Hematopoietic multipotent progenitor cell treated with erythropoietin and hydrocortisone succinate and interleukin-3 and kit ligand, for 6 days (in vitro differentiated cells): ENCODE results near the gene ATP1A1.

ENCODE experiments used
- DNase-seq: peaks from one replicate; pipeline ENCODE4 v3.0.0-alpha.2; 2015

The ATP1A1 gene

DNA sequence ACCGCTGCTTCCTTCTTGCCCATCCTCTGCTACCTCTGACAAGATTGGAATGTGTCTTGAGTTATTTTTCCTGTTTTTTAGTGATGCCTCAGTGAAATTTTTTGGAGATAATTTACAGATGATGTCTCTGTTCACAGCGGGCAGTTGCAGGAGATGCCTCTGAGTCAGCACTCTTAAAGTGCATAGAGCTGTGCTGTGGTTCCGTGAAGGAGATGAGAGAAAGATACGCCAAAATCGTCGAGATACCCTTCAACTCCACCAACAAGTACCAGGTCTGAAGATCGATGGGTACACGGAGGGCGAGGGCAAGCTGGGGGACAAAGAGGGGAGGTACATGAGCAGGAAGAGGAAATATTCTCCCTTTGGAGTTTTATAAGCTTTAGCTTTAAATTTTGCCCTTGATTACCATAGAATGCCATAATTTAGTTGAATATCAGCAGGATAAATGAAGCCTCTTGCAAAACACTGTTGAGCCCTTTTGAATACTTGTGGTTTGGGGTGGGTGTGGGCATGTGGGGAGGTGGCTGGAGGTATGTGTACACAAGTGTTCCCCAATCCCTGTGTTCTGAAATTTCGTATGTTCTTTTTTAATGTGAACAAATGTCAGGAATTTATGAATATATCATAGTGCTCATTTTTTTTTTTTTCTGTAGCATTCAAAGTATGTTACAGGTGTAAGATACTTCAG lies 19.8 kb downstream of the ATP1A1 start:
- DNase-seq: no peak

DNA sequence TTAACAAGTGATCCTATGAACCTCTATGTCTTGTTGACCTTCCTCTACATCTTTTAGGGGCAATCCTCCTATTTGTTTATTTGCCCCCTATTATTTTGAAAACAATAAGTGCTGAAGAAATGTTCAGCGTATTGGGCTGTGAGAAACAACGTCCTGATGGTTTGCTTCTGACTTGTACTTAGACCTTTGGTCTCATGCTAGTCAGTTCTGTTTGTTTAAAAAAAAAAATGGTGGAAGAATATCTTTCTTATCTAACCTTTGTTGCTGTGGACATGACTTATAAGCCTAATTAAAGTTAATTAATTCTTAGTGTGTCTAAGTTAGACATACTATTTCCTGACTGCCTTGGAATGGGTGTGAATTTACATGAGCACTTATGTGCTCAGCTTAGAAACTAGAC lies 20.7 kb downstream of the ATP1A1 start:
- no peak for DNase-seq

DNA sequence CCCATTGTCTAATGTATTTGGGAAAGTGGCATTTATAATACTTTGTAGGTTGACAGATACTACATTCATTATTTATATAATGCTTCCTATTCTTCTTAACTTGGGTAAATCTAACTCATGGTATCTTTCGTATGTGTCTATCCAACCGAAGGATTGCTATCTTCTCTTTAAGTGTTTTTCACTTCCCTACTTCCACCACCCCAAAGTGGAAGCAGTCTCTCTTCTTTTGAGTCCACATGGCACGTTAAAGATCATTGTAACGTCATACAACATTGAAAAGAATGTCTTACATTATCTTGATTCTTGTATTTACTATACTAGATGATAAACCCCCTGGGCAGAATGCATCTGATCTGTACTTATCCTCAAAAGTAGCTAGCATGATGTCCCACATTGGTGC lies 21.2 kb downstream of the ATP1A1 start:
- no peak for DNase-seq

DNA sequence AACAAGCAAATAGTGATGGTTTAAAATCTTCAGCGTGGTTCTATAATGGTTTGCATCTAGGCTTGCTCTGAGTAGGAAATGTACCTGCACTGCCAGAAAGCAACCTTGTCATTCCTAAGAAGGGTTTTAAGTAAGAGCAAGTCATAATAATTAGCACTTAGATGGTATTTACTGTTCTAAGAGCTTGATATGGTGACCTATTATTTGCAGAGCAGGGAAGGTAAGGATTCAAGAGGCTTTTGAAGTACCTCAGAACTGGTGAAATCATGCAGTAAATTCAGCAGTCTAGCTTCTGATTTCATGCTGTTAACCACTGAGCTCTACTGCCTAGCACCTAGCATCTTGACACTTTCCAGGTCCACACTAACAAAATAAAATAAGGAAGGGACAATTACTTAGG lies 23.7 kb downstream of the ATP1A1 start:
- no peak for DNase-seq

DNA sequence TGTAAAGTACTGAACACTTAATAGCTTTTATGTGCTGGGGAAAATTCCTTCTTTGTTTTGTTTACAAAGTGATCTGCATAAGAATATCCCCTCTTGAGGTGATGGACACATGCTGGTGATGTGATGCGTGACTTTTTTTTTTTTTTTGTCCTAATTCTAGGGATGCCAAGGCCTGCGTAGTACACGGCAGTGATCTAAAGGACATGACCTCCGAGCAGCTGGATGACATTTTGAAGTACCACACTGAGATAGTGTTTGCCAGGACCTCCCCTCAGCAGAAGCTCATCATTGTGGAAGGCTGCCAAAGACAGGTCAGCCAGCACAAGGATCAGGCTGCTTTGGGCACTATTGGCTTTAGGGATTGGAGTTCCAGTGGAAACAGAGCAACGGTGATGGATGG lies 24.7 kb downstream of the ATP1A1 start:
- DNase-seq: no peak

DNA sequence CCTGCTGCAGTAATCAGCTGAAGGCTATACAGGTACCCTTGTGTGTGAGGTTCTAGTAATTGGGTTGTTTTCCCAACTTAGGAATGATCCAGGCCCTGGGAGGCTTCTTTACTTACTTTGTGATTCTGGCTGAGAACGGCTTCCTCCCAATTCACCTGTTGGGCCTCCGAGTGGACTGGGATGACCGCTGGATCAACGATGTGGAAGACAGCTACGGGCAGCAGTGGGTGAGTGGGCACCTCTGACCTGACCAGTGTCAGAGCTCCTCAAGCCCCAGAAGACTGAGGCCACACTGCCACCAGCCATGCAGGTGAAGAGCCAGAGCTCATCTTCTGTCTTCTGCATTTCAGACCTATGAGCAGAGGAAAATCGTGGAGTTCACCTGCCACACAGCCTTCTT lies 27.7 kb downstream of the ATP1A1 start:
- DNase-seq: no peak

DNA sequence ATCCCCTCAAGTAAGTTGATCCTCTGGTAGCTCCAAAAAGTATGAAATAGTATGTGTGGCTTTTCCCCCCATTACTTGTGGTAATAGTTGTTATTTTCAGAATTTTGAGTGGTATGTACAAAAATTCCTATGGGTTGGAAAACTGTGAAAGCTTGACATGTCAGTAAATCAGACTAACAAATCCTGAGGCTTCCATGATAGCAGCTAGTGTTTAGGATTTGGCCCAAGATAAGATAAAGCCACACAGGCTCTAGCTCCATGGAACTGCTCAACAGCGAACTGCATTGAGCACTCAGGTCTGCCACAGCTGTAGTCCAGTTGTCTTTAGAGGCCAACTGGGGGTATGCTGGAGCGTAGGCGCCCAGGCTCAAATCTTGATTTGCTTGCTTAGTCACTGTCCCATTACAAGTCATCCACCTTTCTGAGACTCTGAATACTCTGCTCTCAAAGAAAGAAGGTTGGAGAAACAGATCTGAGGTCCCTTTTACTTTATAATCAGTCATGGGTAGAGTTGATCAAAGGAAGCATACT lies 28.7 kb downstream of the ATP1A1 start:
- DNase-seq: no peak

DNA sequence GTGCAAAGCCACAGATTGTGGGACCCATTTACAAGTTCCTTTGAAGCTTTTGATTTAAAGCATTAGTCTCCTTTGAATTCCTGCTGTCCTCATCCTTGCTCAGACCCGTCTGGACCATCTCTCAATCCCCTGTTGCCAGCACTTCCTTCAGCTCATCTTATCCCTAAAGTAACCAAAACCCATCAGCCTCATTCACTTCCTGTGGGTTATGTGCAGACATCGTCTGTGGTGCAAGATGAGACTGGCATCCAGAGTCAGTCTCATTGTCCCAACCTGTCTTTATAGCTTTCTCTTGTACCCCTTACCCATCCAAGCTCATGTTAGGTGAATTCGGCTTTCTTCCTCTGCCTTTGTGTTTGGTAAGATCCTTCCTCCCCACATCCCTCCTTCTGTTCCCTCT lies 29.3 kb downstream of the ATP1A1 start:
- no peak for DNase-seq

DNA sequence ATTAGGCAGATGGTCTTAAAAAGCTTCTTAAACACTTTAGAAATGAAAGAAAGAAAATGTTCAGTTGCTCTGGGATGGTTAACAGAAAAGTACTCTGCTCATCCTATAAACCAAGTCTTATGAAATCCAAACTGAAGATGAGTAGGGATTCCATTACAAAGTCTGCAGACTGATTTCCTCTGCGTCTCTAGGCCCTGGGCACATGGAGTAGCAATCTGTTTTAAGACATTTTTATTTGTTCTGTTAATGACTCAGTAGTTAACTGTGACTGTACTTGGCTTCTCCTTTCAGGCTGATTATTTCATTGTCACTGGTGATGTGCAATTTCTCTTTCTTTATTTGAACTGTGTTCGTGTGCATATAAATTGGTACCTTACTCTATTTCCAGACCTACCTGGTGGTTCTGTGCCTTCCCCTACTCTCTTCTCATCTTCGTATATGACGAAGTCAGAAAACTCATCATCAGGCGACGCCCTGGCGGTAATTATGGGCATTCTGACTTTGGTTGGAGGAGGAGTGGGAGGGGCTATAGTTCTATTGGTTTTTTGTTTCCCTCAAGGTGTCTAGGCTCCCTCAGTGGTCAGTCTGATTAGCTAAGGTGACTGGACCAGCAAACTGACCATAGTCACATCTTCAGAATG lies 30.6 kb downstream of the ATP1A1 start:
- no peak for DNase-seq

DNA sequence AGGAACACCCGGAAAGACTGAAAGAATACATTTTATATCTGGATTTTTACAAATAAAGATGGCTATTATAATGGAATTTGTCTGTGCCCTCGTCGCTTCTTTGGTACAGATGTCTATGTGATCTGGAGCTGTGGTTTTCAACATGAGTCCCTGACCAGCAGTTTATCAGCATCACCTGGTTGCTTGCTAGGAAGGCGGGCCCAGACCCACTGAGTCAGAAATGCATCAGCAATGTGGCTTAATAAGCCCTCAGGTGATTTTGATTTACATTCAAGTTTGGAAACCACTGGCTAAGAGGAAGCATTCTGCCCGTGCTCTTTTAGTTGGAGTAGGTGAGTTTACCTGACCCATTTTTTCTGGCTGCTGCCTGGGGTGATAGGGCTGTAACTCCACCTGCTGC lies 31.7 kb downstream of the ATP1A1 start:
- DNase-seq: no peak

DNA sequence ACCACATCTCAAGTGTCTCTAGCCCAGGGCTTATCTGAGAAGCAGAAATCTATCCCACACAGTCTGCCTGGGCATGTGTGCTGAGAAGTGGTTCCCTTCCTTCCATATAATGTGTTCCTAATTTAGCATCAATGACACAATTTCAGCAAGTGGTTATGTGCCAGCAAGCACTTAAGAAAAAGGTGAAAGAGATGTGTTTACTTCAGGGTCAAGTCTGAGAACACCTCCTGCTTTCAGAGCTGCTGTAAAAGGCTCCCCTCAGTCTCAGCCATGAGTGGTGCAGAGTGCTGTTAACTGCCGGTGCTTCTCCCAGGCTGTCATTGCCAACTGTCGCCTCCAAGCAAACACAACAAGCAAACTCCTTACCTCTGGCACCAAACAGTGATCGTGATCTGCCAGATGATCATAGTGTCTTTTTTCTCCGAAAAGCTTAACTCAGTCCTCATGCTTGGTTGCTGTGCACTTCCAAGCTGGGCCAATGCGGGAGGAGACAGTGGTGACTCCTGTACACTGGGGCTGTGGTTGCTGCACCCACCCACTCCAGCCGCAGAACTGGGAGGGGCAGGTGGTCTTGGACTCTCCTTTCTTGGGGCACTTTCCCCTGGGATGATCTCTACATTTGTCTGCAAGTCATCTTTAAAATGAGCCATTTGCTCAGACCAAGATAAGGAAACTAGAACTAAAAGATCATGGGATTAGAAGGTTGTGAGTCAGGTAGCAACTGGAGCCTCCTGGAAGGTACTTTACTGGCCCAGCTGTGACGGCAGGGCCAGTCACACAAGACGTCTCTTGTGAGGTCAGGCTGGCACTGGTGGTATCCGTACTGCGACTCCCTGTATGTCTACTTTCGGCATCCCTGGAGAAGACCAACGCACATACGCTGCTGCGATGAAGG lies 32.4 kb downstream of the ATP1A1 start:
- no peak for DNase-seq

DNA sequence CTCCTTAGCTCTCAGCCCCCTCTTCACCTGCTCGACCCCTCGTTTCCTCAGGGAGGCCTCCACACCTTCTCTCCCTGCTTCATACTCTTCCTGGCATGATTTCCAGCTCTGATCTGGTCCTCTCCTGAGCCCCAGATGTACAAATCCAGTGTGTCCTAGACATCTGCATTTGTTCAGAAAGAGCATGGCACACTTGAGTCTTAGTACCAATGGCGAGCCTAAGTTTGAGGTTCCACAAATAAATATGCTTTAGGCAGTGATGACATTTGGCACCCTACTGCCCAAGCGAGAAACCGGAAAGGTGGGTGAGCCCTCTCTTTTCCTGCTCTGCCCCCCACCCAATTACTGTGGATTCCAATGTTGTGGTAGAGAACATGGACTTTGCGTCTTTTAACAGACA lies 34.0 kb downstream of the ATP1A1 start:
- DNase-seq: no peak

DNA sequence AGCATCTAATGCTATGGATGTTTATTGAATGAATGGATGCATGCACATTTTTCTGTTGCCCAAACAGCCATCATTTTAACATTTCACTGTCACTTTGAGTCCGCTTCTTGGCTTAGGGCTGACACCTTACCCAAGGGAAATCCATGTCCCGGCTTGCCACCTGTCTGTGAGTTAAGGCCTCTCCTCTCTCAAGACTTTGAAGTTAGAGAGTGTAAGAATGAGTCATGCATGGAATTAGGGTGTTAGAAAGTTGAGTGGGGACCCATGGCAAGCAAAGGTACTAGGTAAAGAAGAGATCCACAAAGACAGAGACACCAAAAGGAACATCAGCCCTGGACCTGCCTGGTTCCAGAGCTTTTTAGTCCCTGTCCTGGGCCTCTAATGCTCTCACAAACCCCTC lies 35.1 kb downstream of the ATP1A1 start:
- DNase-seq: no peak

DNA sequence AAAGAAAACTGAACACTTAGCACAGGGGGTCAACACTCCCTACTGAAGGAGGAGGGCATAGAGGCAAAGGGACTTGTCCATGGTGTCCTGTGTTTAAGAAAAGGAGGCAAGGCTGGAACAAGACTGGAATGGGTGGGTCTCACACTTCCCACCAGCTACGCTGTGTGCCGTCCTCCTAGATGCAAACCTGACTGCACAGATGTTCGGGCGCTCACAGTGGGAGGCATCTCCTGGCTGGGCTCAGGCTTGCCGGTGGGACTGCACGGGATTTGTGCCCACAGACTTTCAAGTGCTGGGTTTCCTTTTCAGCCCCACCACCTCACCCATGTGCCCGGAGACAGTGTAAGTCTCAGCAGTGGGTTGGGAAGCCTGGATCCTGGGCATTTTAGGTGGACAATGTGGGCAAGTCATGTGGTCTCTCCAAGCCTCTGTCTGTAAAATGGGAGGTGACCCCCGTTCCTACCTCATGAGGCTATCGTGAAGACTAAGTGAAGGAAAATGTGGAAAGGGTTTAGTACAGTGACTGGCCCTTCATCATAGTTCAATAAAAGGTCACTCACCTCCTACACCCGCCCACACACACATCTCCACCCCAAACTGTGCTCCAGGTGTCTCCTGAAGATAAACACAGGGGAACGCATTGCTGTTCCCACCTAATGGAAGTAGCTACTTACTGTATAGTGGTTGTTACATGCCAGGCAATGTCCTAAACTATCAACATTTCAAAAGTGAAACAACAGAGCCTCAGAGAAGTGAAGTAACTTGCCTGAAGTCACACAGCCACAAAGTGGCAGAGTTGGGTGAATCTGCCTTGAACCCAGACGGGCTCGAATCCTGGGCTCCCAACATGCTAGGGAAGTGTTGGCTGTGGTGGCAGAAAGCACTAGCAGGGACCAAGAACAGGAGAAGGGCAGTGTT lies 36.0 kb downstream of the ATP1A1 start:
- peak; percentile 67 for DNase-seq

DNA sequence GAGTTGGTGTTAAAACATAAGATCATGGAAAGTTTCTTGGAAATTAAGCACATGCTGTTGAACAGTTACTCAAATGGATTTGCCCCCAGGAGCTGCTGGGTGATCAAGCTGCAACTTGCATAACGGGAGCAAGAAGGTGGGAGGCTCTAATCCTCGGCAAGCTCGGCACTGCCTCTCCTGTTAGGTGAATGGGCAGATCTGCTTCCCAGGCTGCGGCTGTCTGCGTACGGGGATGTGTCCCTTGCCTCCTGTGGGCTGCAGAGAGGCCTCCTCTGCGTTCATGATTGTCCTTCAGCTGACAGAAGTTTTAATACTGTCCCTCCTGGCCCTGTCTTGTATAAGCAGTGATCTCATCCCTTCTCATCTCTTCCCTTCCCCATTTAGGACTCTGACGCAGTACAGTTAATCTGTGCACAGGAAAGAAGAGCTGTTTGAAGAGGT lies 36.7 kb downstream of the ATP1A1 start:
- no peak for DNase-seq

DNA sequence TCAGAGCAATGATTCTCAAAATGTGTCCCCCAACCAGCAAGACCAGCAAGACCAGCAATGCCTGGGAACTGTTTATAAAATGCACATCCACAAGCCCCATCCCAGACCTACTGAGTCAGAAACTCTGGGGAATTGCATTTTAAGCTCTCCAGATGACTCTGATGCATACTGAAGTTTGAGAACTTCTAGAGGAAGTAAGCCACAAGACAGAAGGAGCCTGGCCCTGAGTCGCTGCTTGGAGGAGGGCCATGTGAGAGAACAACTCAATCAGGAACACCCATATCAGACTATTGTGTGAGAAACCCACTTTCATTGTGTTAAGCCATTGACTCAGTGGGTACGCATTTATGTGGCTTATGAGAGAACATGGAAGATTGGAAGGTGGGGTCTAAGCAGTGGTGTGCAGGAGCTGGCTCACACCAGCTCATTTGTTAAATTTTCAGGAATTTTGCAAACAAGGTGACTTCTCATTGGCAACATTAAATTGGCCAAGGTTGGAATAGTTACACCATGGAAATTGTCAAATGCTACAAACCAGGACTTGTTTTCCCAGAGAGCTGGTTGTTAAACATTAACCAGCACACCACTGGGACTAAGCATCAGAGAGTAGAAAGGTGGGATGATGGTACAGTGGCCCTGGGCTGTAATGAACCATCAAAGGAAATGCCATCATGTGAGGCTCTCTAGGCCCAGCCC lies 38.9 kb downstream of the ATP1A1 start:
- DNase-seq: no peak

DNA sequence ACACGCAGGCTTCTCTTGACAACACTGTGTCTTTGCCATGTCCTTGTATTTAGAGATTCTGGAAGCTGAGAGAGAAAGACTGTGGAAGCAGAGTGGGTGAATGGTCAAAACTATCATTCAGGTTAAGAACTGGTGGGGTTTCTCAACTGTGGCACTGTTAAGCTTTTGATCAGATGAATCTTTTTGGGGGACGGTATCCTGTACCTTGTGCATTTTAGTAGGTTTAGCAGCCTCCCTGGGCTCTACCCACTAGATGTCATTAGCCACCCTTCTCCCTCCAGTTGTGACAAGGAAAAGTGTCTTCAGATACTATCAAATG lies 39.4 kb downstream of the ATP1A1 start:
- DNase-seq: no peak

DNA sequence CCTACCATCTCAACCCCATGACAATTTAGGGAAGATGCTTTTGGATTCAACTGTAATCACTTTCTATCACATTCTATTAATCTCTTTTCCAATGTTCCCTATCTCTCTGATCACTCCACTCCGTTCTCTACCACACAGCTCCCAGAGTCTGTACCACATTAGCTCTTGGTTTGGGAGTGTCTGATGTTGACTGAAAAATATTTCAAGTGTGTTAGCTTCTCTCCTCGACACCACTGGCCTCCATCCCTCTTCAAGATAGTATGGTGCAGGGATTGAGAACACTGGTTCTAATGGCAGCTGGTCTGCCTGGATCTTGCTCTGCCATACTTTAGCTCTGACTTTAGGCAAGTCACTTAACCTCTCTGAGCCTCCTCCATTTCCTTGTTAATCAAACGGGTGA lies 39.9 kb downstream of the ATP1A1 start:
- DNase-seq: no peak

DNA sequence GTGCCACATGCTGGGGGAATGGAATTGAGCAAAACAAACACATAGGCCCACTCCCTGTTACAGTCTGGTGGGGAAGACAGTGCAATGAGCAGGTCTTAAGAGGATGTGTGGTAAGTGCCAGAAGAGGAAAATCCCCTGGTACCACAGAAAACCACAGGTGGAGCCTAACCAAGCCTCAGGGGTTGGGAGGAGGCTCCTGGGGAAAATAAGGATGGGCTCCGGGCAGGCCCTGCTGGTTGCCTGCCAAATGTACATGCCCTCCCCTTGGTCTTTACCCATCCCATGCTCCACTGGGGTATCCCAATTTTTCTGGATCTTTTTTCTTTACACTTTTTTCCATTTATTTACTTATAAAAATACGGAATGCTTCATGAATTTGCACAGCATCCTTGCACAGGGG lies 40.4 kb downstream of the ATP1A1 start:
- no peak for DNase-seq

DNA sequence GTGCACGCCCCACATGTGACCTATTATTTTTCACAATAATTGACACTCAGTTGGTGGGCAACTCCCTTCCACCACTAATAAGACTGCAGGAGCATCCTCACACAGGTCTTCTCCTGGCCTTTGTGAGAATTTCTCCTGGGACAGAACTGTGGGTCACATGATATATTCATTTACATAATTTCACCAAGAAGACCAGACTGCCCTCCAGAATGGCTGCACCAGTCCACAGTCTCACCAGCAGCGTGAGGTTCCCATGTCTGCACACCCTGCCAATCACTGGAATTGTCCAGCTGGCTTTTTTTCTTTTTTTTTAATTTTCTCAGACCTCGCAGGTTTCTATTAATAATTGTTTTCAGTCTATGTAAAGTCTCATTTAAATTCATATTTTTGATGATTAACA lies 41.3 kb downstream of the ATP1A1 start:
- DNase-seq: no peak

DNA sequence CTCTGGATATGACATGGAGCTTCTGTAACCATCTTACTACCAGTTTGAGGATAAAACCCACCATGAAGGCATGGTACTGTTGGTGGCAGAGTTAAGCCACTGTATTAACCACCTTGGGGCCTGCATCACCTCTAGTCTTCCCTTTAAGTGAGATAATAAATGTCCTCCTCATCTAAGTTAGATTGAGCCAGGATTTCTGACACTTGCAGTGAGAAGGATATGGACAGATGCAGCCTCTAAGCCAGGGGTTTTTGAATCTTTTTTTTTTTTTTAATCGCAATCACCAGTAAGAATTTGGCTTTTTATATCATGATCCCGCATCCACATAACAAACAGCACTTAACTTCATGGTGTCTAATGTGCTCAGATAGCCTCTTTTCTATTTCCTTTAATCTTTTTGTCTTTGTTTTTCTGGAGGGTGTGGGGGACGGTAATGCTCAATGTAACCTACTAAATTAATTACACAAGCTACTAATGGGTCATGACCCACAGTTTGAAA lies 42.2 kb downstream of the ATP1A1 start:
- no peak for DNase-seq
